Fibroblast of skin of right quadriceps (primary cell): ENCODE results near the gene RFX8.

Experiments used
- DNase-seq: peaks from one replicate; pipeline ENCODE4 v3.0.0-alpha.2; 2013

The RFX8 gene

GRCh38 chr2:101485856-101486255 lies 10.9 kb upstream of the RFX8 start:
- DNase-seq: no peak

DNA sequence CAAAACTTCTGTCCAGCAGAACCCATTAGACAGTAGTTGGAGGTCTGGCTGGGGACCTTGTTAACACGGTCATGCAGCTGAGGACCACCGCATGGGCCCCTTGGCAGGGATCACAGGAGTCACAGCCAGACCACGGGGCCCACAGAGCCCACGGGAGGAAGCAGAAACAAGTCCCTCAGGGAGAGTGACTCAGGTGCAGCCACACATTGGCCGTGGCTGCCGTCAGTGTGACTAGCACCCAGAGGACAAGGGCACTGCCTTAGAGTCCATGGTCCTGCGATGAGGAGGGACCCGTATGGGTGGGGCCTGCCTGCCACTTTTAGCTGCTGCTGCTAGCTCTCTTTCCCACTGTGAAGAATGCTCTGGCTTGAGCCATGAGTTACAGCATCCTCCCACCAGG lies 5.9 kb upstream of the RFX8 start:
- no peak for DNase-seq

GRCh38 chr2:101479810-101480209 lies 4.9 kb upstream of the RFX8 start:
- DNase-seq: no peak

DNA sequence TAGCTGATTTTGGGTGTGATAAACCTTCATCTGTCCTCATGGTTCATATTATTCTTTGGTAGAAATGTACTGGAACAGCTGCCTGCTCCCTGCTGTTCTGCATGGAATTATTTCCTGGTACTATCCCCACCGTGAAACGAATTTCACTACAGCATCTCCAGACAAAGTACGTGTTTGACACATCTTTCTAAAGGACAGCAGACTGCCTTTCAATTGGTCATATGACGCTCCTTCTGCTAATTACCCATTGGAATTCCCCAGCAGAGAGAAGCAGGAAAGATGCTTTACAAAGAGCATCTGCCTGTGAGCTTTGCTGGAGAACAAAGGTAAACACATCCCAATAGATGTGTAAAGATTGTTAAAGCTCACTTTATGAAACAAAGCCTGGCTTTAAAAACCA lies 4.4 kb upstream of the RFX8 start:
- no peak for DNase-seq

GRCh38 chr2:101478181-101479001 lies 3.5 kb upstream of the RFX8 start:
- DNase-seq: peak; percentile 41

GRCh38 chr2:101477556-101477955 lies 2.6 kb upstream of the RFX8 start:
- DNase-seq: no peak

DNA sequence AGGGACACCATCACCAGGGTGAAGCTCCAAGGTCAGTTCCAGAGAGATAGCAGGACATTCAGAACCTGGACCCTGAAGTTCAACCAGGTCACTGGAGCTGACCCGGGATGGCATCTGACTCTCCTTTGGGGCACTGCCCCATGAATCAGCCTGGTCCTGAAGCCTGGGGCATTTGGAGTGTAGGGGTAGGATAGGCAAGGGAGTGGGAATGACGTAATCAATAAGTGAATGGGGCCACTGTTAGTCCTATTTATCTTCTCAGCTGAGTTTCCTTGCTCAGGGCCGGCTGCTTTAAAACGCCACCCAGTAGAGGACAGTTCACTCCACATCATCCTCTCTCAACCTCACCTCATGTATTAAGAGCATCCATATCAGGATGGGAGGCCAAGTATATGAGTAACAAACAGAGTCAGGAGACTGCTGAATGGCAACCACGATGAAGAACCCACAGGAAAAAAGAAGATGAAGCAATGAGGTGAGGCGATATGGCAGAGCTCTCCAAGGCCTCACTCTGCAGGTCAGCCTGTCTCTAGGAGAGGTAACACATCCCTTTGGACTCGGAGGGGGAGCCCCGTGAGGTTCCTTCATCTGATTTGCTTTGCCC lies 1.8 kb upstream of the RFX8 start:
- DNase-seq: no peak

DNA sequence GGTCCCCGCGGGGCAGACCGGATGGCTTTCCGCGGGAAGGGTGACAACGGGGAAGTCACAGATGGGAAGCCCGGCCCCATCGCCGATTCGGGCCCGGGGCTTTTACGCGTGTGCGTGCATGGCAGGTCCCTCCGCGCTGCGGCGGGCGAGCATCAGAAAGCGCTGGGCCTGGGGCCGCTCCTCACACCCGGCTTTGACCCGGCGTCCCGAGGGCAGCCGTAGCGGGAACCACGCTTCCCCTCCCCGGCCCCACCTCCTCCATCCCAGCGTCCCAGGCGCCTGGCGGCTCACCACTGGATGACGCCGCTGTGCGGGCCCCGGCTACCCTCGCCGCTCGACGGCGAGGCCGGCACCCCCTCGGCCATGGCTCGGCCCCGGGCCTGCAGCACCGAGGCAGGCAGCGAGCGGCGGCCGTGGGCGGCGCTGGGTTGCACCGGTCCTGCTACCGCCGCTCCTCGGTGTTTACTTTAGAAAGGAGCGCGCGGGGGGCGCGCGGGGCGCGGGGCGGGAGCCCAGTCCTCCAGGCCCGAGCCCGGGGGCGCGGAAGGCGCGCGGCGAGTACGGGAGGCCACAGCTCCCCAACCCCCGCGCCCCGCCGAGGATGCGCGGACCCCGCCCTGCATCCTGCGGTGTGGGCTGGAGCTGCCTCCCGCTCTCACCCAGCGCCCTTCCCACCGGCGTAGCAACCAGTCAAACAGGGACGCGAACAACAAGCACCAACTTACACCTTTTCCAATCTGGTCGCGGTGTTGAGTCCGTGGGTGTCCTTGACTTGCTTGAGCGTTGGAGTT lies 806 bp downstream of the RFX8 start:
- peak; percentile 74 for DNase-seq

DNA sequence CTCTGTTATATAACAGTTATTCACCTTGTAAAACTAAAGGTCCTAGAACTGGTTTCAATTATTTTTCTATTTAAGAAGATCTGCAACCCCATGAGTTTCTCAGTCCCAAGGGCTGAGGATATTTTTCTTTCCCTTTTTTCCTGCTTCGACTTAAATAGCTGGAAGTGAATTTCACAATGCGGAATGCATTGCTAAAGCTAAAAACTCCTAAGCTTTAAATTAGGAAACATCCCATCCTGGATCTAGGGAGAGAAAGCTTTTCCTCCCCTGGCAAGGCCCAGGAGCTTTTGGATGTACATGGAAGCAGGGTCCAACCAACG lies 1.4 kb downstream of the RFX8 start:
- no peak for DNase-seq

DNA sequence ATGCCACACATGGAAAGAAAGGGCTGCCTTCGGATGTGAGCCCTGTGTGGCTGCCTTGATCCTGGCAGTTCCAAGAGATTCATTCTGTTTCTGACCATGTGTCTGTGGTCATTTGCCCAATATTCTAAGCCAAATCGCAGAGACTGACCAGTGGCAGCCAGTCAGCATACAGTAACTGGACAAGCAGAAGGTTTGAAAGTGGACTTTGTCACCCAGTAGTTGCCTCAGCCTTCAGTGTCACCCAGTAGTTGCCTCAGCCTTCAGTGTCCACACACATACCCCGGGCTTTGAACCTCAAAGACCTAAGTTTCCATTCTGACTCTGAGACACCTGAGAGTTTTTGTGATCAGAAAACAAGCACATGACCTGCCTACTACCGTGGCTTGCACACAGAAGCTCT lies 5.0 kb downstream of the RFX8 start:
- no peak for DNase-seq

- peak; percentile 26 for DNase-seq
Measured at GRCh38 chr2:101467306-101467705, 7.6 kb downstream of the RFX8 start.

DNA sequence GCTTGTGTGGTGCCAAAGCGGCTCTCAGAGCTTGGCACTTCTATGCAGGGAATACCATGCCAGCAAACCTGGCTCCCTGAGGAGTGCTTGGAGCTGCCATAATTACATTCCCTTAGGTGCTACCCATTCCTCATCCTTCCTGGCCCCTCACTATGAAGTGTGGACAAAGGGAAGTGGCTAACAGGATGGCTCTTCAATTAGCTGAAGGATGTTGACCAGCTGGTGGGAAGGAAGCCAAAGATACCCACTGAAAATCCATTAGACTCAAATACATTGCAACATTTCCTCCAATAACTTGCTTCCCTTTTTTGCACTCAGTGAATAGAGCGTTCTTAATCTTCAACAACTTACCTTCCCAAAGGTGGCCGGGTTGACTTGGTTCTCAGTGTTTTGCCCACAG lies 8.5 kb downstream of the RFX8 start:
- DNase-seq: no peak

- no peak for DNase-seq
Measured at GRCh38 chr2:101464841-101465240, 10.1 kb downstream of the RFX8 start.

GRCh38 chr2:101463911-101464641 lies 10.8 kb downstream of the RFX8 start:
- peak; percentile 97 for DNase-seq

DNA sequence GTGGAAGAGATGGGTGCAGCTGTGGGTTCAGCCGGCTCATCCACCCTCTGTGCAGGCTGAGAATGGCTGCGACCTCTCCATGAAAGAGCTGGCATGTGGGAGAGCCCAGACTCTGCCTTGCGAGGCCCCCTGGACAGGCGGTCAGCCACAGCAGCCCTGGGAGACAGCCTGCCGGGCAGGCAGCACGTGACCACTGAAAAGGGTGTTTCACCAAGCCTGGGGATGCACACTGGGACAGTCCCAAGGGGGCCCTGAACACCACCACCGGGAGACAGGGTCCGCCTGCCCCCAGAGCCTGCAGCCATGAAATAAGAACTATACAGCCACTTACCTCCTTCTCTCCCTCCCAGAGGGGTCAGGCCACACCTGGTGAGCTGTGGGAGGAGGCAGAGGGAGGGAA lies 11.5 kb downstream of the RFX8 start:
- no peak for DNase-seq

DNA sequence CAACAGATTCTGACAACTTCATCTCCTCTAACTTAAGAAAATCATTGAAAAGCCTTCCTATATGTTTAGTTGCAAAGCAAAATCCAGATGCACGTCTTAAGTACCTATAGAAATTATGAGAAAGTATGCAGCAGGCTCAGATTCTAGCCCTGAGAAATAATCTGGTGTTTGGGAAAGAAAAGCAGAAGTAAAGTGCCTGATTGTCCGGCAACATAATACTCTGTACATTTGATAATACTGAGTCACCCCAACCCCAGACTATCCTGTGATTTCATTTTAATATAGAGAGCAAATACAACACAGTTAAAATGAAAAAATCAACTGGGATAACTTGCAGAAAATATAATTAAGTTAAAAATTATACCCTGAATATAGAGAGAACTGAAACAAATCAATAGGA lies 13.5 kb downstream of the RFX8 start:
- DNase-seq: no peak

GRCh38 chr2:101454408-101454807 lies 20.5 kb downstream of the RFX8 start:
- DNase-seq: peak; percentile 59

GRCh38 chr2:101450965-101451364 lies 23.9 kb downstream of the RFX8 start:
- DNase-seq: no peak

GRCh38 chr2:101446869-101447268 lies 28.0 kb downstream of the RFX8 start:
- DNase-seq: peak; percentile 91

GRCh38 chr2:101442667-101443061 lies 32.2 kb downstream of the RFX8 start:
- no peak for DNase-seq

- DNase-seq: peak; percentile 82
Measured at GRCh38 chr2:101442042-101442666, 32.8 kb downstream of the RFX8 start.

DNA sequence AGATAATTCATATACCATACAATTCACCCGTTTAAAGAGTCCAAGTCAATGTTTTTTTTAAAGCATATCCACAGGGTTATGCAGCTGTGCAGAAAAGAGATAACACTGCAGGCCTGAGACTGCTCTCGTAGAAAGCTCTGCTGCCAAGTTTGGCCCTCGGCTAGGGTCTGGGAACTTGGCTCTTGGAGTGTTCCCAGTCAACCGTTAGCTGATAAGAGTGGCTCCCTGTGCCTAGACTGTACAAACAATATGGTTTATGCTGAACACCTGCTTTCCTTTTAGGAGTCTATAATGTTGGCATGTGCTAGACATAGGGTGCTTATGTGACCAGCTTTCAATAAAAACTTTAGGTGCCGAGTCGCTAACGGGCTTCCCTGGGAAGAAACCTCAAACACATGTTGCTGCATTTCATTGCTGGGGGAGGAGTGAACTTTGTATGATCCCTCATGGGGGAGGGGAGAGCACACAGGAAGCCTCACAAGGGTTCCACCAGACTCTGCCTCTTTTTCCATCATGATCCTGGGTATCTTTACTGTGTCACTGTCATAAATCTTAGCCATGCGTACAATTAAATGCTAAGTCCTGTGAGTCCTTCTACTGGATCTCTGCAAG lies 34.7 kb downstream of the RFX8 start:
- DNase-seq: peak; percentile 75
